AG04449 (cell line): ENCODE data around the gene ASB1.
"Not testable (repeated sequence)": the region's sequence is repeated elsewhere in the genome, so short reads cannot be mapped to it uniquely, and the experiment has no call there.

ENCODE experiments used
- CTCF ChIA-PET: fragments of 350-600 bp; formaldehyde crosslinking; extraction: SDS; loops from one replicate; lab custom pipeline; 2021; ENCODE audit warnings: antibody characterized with exemption; lab: Yijun Ruan, JAX
- POLR2A ChIA-PET: fragments of 400-600, 350-600 bp; formaldehyde crosslinking; extraction: SDS; loops from one replicate; lab custom pipeline; 2020; ENCODE audit warnings: antibody characterized with exemption, inconsistent platforms; lab: Yijun Ruan, JAX
- DNase-seq: peaks from one replicate; pipeline ENCODE4 v3.0.0-alpha.2; 2010; ENCODE audit warnings: low read depth, low spot score
- H3K4me3 ChIP-seq: 2 replicates; pipeline ENCODE4 v1.5.1; 2011; ENCODE audit warnings: low read depth, mild to moderate bottlenecking, control low read depth, low read length
- TF ChIP-seq, protein P1 (sequence below): IDR thresholded peaks from one replicate; pipeline ENCODE4 v1.5.1; 2011; ENCODE audit warnings: mild to moderate bottlenecking, moderate library complexity, low read length, control low read depth, inconsistent platforms; ENCODE audit not compliant: insufficient read depth; ENCODE audit errors: missing control alignments

Gene ASB1

DNA sequence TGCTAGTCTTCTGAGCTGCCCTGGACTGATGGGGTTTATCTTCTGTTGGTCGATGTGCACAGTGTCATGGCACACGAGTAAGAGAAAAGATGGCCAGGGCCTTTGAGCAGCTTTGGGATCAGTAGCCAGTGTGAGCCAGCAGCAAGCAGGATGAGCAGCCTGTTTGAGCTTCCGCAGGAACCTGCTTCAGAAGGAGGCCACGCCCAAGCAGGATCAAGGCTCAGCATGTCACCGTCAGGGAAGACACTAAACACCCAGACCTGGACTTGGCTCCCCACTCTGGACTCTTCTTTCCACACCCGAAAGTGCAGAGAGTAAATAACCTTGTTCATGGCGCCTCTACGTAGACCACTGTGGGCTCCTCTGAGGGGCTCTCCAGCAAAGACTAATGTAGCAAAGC is 25.2 kb upstream of the ASB1 start:
- ChIA-PET CTCF (interaction anchor here (1.0 to 1.4 kb wide), 3 partner anchors 27 to 44 kb away, joined by 3 read pairs; no protein-coding TSS in a partner anchor), POLR2A (no interaction called here)
- TF ChIP-seq, protein P1, sequence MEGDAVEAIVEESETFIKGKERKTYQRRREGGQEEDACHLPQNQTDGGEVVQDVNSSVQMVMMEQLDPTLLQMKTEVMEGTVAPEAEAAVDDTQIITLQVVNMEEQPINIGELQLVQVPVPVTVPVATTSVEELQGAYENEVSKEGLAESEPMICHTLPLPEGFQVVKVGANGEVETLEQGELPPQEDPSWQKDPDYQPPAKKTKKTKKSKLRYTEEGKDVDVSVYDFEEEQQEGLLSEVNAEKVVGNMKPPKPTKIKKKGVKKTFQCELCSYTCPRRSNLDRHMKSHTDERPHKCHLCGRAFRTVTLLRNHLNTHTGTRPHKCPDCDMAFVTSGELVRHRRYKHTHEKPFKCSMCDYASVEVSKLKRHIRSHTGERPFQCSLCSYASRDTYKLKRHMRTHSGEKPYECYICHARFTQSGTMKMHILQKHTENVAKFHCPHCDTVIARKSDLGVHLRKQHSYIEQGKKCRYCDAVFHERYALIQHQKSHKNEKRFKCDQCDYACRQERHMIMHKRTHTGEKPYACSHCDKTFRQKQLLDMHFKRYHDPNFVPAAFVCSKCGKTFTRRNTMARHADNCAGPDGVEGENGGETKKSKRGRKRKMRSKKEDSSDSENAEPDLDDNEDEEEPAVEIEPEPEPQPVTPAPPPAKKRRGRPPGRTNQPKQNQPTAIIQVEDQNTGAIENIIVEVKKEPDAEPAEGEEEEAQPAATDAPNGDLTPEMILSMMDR, result no peak
- H3K4me3 ChIP-seq, result no peak overlapping the region
- no peak for DNase-seq

DNA sequence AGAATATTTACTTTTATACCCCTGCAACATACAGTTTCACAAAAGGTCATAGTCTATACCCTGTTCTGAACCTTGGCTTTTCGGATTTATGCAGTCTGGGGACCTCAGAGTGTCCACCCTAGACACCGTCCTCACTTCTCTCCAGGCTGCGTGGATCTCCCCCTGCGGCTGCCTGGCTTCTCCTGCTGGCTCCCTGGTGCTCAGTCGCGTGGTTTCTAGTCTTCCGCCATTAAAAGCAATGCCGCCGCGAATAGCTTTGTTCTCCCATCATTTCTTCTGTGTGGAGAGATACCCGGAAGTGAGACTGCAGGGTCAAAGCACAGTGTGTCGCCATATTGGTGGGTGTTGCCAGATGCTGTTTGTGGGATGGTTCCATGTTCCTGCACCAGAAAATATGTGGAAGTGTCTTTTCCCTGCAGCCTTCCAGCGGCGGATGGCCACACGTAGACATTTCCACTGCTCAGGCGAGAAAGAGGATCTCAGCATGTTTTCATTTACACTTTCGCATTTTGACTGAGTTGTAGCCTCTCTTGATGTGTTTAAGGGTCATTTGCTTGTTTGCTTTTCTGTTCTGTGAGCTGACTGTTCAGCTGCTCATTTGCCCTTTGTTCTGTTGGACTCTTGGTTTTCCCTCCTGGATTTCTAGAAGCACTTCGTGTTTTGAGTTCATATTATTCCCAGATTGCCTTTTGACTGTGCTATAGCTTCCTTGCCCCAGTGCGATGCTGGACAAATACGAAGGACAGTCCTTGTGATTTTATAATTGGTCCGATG is 22.9 kb upstream of the ASB1 start:
- ChIA-PET POLR2A (no interaction called here), CTCF (no interaction called here)
- no peak overlapping the region for H3K4me3 ChIP-seq
- no peak for DNase-seq
- TF ChIP-seq, protein P1, result no peak

DNA sequence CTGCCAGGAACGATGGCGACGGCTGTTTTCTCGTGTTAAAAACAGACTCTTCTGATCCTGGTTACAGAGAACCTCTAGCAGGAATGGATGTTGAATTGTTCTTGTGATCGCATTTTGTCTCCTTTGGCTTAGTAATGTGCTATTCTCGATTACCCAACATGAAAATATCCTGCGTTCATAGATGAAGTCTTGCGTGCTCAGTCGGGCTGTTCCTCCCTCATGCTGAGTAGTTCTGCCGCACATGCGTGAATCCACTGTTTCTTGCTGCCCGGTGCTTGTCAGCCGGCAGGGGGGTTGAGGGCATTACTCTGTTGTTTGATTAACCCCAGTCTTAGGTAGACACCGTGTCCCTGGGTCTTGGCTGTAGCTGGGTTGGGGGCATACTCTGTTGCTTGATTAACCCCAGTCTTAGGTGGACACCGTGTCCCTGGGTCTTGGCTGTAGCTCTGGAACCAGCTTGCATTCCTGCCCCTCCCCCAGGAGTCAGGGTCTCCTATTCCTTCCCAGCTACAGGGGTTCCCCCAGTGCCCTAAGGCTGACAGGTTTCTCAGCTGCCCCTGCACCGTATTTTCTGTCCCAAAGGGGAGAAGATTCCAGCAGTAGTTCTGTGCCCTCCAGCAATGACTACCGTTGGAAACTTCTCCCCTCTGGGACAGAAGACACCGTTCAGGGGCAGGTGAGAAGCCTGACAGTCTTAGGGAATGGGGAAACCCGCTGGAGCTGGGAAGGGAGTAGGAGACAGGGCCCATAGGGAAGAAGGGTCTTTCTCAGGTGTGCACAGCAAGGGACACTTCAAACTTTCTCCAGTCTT is 22.1 kb upstream of the ASB1 start:
- TF ChIP-seq, protein P1, result no peak
- DNase-seq, result no peak
- no peak overlapping the region for H3K4me3 ChIP-seq
- ChIA-PET POLR2A (no interaction called here), CTCF (no interaction called here)

DNA sequence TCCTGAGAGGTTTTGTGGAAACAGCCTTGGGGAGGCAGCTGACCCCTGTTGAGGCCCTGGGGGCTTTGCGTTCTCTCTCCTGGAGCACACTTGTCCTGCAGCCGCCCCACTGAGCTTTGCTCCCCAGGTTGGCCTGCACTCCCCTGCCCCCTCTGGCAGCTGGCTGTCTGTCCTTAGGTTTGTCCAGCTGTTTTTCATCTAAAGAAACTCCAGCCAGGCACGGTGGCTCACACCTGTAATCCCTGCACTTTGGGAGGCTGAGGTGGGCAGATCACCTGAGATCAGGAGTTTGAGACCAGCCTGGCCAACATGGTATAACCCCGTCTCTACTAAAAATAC is 21.5 kb upstream of the ASB1 start:
- POLR2A ChIA-PET, H3K4me3 ChIP-seq, CTCF ChIA-PET, DNase-seq: not testable (repeated sequence)

DNA sequence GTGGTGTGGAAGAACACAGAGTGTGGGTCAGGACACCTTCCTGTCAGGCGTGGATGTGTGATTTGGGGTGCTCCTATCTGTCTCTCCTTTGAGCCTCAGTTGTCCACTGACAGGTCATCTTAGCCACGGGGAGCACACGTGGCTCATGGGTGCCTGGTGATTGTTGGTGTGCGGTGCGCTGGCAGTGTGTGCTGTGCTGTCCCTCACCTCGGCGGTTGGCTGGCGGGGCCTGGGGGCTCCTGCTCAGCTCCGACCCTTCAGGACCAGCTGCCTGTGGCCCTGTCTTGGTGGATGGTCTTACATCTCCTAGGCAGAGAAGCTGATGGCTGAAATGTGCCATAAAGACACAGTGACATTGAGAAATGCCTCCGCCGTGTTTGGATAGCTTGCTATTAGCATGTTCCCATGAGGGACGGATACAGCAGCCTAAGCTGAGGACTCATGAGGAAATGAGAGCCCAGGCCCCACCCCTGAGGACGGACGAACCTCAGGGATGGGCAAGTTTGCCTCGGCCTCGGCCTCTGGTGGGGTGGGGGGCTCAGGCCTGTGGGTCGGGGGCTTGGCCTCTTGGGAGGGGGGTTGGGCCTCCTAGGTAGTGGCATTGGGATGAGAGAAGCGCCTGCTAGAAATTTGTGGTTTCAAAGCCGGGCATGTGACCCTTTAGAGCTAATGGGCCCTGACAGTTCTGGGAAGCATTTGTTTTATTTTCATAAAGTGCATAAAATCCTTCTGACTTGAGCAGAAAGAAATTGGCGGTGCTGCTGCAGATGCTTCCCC is 20.3 kb upstream of the ASB1 start:
- no peak for DNase-seq
- TF ChIP-seq, protein P1, result no peak
- ChIA-PET POLR2A (no interaction called here), CTCF (no interaction called here)
- H3K4me3 ChIP-seq, result no peak overlapping the region

DNA sequence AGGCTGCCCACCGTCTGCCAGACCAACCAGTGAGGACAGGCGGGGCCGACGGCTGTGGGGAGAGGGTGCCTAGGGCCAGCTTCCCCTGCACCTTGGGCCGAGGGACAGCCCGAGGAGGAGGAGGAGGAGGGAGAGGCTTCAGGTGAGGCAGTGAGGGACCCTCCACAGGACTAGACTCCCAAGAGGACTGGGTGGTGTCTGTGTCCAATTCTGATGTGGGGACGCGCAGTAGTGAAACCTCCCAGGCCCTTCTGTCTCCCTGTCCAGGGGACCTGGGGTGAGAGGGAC is 19.8 kb upstream of the ASB1 start:
- no peak for DNase-seq
- H3K4me3 ChIP-seq, result no peak overlapping the region
- ChIA-PET POLR2A (no interaction called here), CTCF (no interaction called here)
- TF ChIP-seq, protein P1, result no peak
